Right atrium auricular region (tissue), 2 donors: Measurements from ENCODE around the gene HIP1R. TPM values are rescaled to one million over a fixed set of nuclear protein-coding genes. Genes with fewer than 3 reads are reported as not detected.
"Not testable (repeated sequence)": the region's sequence is repeated elsewhere in the genome, so short reads cannot be mapped to it uniquely, and the experiment has no call there.

Experiments
- DNase-seq: peaks from one replicate; pipeline ENCODE4 v3.0.0-alpha.2; 2019; ENCODE audit warnings: low spot score
- H3K27ac ChIP-seq, 2 donors: fragments of 200-600 bp; sonication (generic); 1 replicate in 1 of 2; 2 replicates in 1 of 2; pipeline ENCODE4 v1.5.1; 2016 to 2019
- H3K27me3 ChIP-seq, 2 donors: fragments of 200-600 bp; sonication (generic); one replicate each; pipeline versions ENCODE4 v1.5.1 to v1.6.0; 2017 to 2019
- H3K36me3 ChIP-seq: fragments of 200-600 bp; sonication (generic); one replicate; pipeline ENCODE4 v1.5.1; 2016
- H3K4me1 ChIP-seq, 2 donors: fragments of 200-600 bp; sonication (generic); one replicate each; pipeline versions ENCODE4 v1.5.1 to v1.6.0; 2017 to 2019
- H3K4me3 ChIP-seq, 2 donors: fragments of 200-600 bp; sonication (generic); 1 replicate in 1 of 2; 2 replicates in 1 of 2; pipeline ENCODE4 v1.5.1; 2017 to 2019; ENCODE audit warnings: mild to moderate bottlenecking in 1 of 2, moderate library complexity in 1 of 2
- H3K9me3 ChIP-seq, 2 donors: fragments of 200-600 bp; sonication (generic); one replicate each; pipeline ENCODE4 v1.5.1; 2019
- CTCF ChIP-seq, 2 donors: fragments of 200-600 bp; sonication (generic); IDR thresholded peaks; one replicate each; pipeline ENCODE4 v1.5.1; 2019; ENCODE audit warnings: antibody characterized with exemption in 2 of 2
- total RNA-seq, 2 donors: library from RNA; depleted of rRNA; stranded (reverse); fragments of >200 nt; gene quantifications; one replicate each; pipeline ENCODE4 v1.1.0, GENCODE V29; 2016

HIP1R gene
- total RNA-seq, 2 donors from 2014 or later: 32.4 to 43.8 TPM

- no peak for TF ChIP-seq CTCF (IDR thresholded peaks at IDR 0.05)
- no peak for DNase-seq
These were observed 67.8 kb downstream of the HIP1R start for GRCh38 chr12:122902854-122903692.

GRCh38 chr12:122903693-122904034 lies 68.4 kb downstream of the HIP1R start:
- H3K4me3 ChIP-seq: no peak overlapping the region
- H3K27ac ChIP-seq: peak overlapping the region in 1 of 2 donors; percentile 33
- no peak for DNase-seq
- peaks cover 0 to 8% of the 10 kb centered on the region in 2 donors for H3K4me1 ChIP-seq
- no peaks in the 10 kb centered on the region for H3K36me3 ChIP-seq
- no peak for TF ChIP-seq CTCF (IDR thresholded peaks at IDR 0.05)
- H3K9me3 ChIP-seq: no peaks in the 10 kb centered on the region
- no peaks in the 10 kb centered on the region for H3K27me3 ChIP-seq

More at GRCh38 chr12:122902854-122903692, 67.8 kb downstream of the HIP1R start:
- Histone ChIP-seq H3K9me3 (no peaks in the 10 kb centered on the region), H3K4me1 (peaks cover 0 to 8% of the 10 kb centered on the region in 2 donors), H3K4me3 (no peak overlapping the region), H3K27me3 (no peaks in the 10 kb centered on the region), H3K27ac (peak overlapping the region in 1 of 2 donors; percentile 33), H3K36me3 (no peaks in the 10 kb centered on the region)

GRCh38 chr12:122905258-122905657 lies 70.0 kb downstream of the HIP1R start:
- not testable (repeated sequence) for H3K4me3 ChIP-seq, H3K27ac ChIP-seq, H3K9me3 ChIP-seq, H3K36me3 ChIP-seq, DNase-seq, H3K27me3 ChIP-seq
- peaks cover 0 to 18% of the 10 kb centered on the region in 2 donors for H3K4me1 ChIP-seq

GRCh38 chr12:122908915-122909314 lies 73.7 kb downstream of the HIP1R start:
- Histone ChIP-seq H3K27ac (peak overlapping the region in 1 of 2 donors; percentile 79), H3K9me3 (no peaks in the 10 kb centered on the region)

GRCh38 chr12:122909442-122910288 lies 74.4 kb downstream of the HIP1R start:
- DNase-seq: no peak
- no peak for TF ChIP-seq CTCF (IDR thresholded peaks at IDR 0.05)
- no peaks in the 10 kb centered on the region for H3K27me3 ChIP-seq
- no peak overlapping the region for H3K4me3 ChIP-seq
- peaks cover 0 to 13% of the 10 kb centered on the region in 2 donors for H3K4me1 ChIP-seq
- H3K9me3 ChIP-seq: no peaks in the 10 kb centered on the region
- H3K36me3 ChIP-seq: no peaks in the 10 kb centered on the region
- H3K27ac ChIP-seq: peak overlapping the region; percentile 66 to 79

More at GRCh38 chr12:122908915-122909314, 73.7 kb downstream of the HIP1R start:
- TF ChIP-seq CTCF (IDR thresholded peaks at IDR 0.05): no peak
- Histone ChIP-seq H3K4me3 (no peak overlapping the region), H3K27me3 (no peaks in the 10 kb centered on the region), H3K36me3 (no peaks in the 10 kb centered on the region), H3K4me1 (peaks cover 0 to 13% of the 10 kb centered on the region in 2 donors)
- DNase-seq: no peak

Other genes with a start within 250 kb of the HIP1R start
- under 1 TPM in 1 of 2 donors, not detected in 1; 0.79 TPM for gene HCAR2, start 132.1 kb upstream of the HIP1R start, total RNA-seq
- not detected for gene HCAR3, start 118.6 kb upstream of the HIP1R start, total RNA-seq
- under 1 TPM in 1 of 2 donors, not detected in 1; 0.12 TPM for gene HCAR1, start 104.6 kb upstream of the HIP1R start, total RNA-seq
- 10 to 100 TPM; 14.7 to 16.1 TPM for gene DENR, start 82.6 kb upstream of the HIP1R start, total RNA-seq
- gene CCDC62, start 60.9 kb upstream of the HIP1R start, total RNA-seq: under 1 TPM; 0.48 to 0.67 TPM
- gene VPS37B, start 60.7 kb downstream of the HIP1R start, total RNA-seq: 10 to 100 TPM; 28.5 to 41.1 TPM
- 1 to 10 TPM; 4.9 to 5.7 TPM for gene ABCB9, start 131.0 kb downstream of the HIP1R start, total RNA-seq
- 1 to 10 TPM; 4.9 to 6.8 TPM for gene OGFOD2, start 139.8 kb downstream of the HIP1R start, total RNA-seq
- 100 to 1,000 TPM; 157 to 284 TPM for gene ARL6IP4, start 145.2 kb downstream of the HIP1R start, total RNA-seq